Measurements from ENCODE around the gene SLC22A17.
A peak's percentile ranks its signal among the peaks of the same experiment; 100 is the strongest.

The SLC22A17 gene

DNA sequence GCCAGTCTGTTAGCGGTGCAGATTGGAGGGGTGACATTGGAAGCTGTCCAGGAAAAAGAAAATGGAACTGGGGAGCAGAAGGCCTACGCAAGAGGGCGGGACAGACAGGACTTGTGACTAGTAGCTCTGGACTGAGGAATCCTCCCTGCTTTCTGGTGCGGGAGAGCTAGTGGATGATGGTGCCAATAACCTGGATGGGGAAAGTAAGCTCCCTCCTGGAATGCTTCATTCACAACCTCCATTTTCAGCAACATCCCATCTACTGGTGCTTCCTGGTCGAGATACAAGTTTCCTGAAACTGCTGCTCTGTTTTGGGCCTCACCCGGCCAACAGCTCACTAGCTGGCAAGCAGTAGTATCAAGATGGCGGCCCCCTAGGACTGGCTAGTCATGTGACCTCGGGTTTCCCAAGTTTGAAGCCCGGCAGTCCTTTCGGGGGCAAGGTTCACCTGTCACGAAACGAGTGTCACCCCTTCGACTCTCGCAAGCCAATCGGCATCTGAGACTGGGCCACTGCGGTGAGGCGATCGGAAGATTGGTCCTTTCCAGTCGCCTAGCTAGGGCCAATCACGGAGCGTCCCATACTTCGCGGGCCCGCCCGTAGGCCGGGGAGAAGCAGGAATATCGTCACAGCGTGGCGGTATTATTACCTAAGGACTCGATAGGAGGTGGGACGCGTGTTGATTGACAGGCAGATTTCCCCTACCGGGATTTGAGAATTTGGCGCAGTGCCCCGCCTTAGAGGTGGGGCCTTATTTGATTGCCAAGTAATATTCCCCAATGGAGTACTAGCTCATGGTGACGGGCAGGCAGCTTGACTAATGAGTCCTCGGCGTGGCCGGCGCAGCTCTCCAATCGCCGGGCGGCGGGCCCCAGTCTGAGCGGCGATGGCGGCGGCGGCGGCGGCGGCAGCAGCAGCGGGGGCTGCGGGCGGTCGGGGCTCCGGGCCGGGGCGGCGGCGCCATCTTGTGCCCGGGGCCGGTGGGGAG, 31.8 kb downstream of the SLC22A17 start, which contains the start of gene PABPN1:
PABPN1 (plus strand) TSS at position 874 of the 988 bp plus-strand sequence; CDS start at position 887, 13 bp downstream.
- peak; percentile 100 for DNase-seq
- no peaks in the 10 kb centered on the region for H3K9me3 ChIP-seq (ENCODE audit: control insufficient read depth, low read length)
- peak within 1 kb of the TSS; percentile 95 for H2BK15ac ChIP-seq (ENCODE audit: low read depth, poor library complexity, severe bottlenecking)
- peak within 1 kb of the TSS; percentile 71 for H3K4me2 ChIP-seq (ENCODE audit: low read length, poor library complexity, severe bottlenecking)
- no peak within 1 kb of the TSS for H2BK12ac ChIP-seq (ENCODE audit: low read length in 2 of 2)
- peak within 1 kb of the TSS; percentile 89 for H4K91ac ChIP-seq (ENCODE audit: low read length)
- H3K4me3 ChIP-seq (ENCODE audit: insufficient read depth in 1 of 2, low read depth in 1 of 2, low read length in 2 of 2), result peak within 1 kb of the TSS; percentile 77 to 93
- peaks cover 16% of the 10 kb centered on the region for H3K4me1 ChIP-seq (ENCODE audit: control insufficient read depth, insufficient read depth, low read depth, low read length)
- H3K4ac ChIP-seq (ENCODE audit: low read depth in 1 of 2, low read length in 2 of 2), result peak within 1 kb of the TSS; percentile 75 to 95
- peak within 1 kb of the TSS; percentile 88 for H2BK120ac ChIP-seq (ENCODE audit: low read depth, low read length)
- H3K23ac ChIP-seq (ENCODE audit: low read length in 2 of 2), result peak within 1 kb of the TSS in 1 of 2 experiments; percentile 14
- H2BK5ac ChIP-seq (ENCODE audit: low read depth, low read length, poor library complexity, severe bottlenecking), result peak within 1 kb of the TSS; percentile 89
- H3K79me1 ChIP-seq (replicated peaks; ENCODE audit: low read length, poor library complexity, severe bottlenecking), result peaks cover 14% of the 10 kb centered on the region
- H3K9ac ChIP-seq (ENCODE audit: low read length), result peak within 1 kb of the TSS; percentile 97
- peak within 1 kb of the TSS; percentile 92 to 96 for H3K18ac ChIP-seq (ENCODE audit: low read depth in 1 of 2, low read length in 2 of 2)
- peak within 1 kb of the TSS; percentile 83 for H2AK5ac ChIP-seq (ENCODE audit: low read length, severe bottlenecking)
- WGBS, result 8% methylated on average over 54 of the region's 63 CpGs
- peak within 1 kb of the TSS; percentile 48 to 50 for H3K14ac ChIP-seq (ENCODE audit: low read length in 2 of 2)
- peak within 1 kb of the TSS; percentile 87 for H3K27ac ChIP-seq (ENCODE audit: low read length, poor library complexity, severe bottlenecking)
- no peaks in the 10 kb centered on the region for H3K27me3 ChIP-seq (ENCODE audit: control insufficient read depth in 1 of 2, insufficient read depth in 1 of 2, low read length in 2 of 2)
- H2AFZ ChIP-seq (ENCODE audit: low read depth, low read length), result peak within 1 kb of the TSS; percentile 73
- H3K36me3 ChIP-seq (ENCODE audit: control insufficient read depth in 1 of 2, insufficient read depth in 2 of 2, low read depth in 1 of 2, low read length in 2 of 2), result peaks cover 31 to 60% of the 10 kb centered on the region in 2 experiments
- peak within 1 kb of the TSS; percentile 97 for H4K8ac ChIP-seq (ENCODE audit: low read length)

DNA sequence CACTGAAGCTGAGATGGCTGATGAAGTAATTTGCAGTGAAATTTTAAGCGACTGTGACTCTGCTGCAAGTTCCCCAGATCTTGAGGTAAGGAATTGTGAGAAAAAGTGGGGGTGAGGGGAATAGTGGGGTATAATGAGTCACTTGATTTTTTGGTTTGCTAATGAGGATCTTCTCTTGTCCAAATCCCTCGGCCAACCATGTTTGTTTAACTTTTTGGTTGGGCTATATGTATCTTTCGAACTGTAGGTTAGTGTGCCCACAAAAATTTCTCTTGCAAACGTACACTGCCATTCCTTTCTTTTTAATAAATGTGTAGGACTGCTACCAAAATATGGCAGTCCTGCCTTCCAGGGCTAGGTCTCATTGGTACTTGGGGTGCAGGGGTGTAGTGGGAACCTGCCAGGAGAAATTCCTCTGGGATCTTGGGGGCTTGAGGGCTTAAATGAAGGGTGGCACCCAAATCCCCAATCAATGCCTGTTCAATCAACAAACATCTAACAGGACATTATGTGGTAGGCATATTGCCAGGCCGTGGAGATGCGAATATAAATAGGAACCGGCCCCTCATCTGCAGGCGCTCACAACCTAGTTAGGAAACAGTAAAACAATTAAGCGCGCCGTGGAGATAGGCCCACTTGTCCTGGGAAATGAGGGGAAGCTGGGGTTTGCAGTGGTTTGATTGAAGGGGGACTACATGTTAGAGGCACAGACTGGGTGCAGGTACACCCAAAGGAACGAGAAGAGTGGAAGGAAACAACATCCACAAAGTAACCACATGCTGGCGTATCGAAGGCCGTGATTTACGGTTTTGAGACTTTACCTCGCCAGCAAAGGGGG, 32.7 kb downstream of the SLC22A17 start:
- no peak overlapping the region for H3K14ac ChIP-seq (ENCODE audit: low read length in 2 of 2)
- H3K79me1 ChIP-seq (replicated peaks; ENCODE audit: low read length, poor library complexity, severe bottlenecking), result peaks cover 13% of the 10 kb centered on the region
- no peaks in the 10 kb centered on the region for H3K9me3 ChIP-seq (ENCODE audit: control insufficient read depth, low read length)
- H3K27me3 ChIP-seq (ENCODE audit: control insufficient read depth in 1 of 2, insufficient read depth in 1 of 2, low read length in 2 of 2), result no peaks in the 10 kb centered on the region
- H3K23ac ChIP-seq (ENCODE audit: low read length in 2 of 2), result peak overlapping the region in 1 of 2 experiments; percentile 3
- peak overlapping the region; percentile 79 for H3K9ac ChIP-seq (ENCODE audit: low read length)
- peak overlapping the region; percentile 27 to 86 for H3K4ac ChIP-seq (ENCODE audit: low read depth in 1 of 2, low read length in 2 of 2)
- peak overlapping the region; percentile 73 for H2AFZ ChIP-seq (ENCODE audit: low read depth, low read length)
- H3K36me3 ChIP-seq (ENCODE audit: control insufficient read depth in 1 of 2, insufficient read depth in 2 of 2, low read depth in 1 of 2, low read length in 2 of 2), result peaks cover 26 to 58% of the 10 kb centered on the region in 2 experiments
- peak overlapping the region in 1 of 2 experiments; percentile 60 for H3K4me3 ChIP-seq (ENCODE audit: insufficient read depth in 1 of 2, low read depth in 1 of 2, low read length in 2 of 2)
- 98% methylated on average over 17 of the region's 17 CpGs for WGBS
- no peak overlapping the region for H2BK12ac ChIP-seq (ENCODE audit: low read length in 2 of 2)
- peaks cover 16% of the 10 kb centered on the region for H3K4me1 ChIP-seq (ENCODE audit: control insufficient read depth, insufficient read depth, low read depth, low read length)
- H3K27ac ChIP-seq (ENCODE audit: low read length, poor library complexity, severe bottlenecking), result peak overlapping the region; percentile 87
- no peak overlapping the region for H3K4me2 ChIP-seq (ENCODE audit: low read length, poor library complexity, severe bottlenecking)
- H2AK5ac ChIP-seq (ENCODE audit: low read length, severe bottlenecking), result peak overlapping the region; percentile 83
- H2BK120ac ChIP-seq (ENCODE audit: low read depth, low read length), result no peak overlapping the region
- no peak for DNase-seq
- H3K18ac ChIP-seq (ENCODE audit: low read depth in 1 of 2, low read length in 2 of 2), result peak overlapping the region; percentile 68 to 82
- no peak overlapping the region for H2BK5ac ChIP-seq (ENCODE audit: low read depth, low read length, poor library complexity, severe bottlenecking)
- H2BK15ac ChIP-seq (ENCODE audit: low read depth, poor library complexity, severe bottlenecking), result no peak overlapping the region
- peak overlapping the region; percentile 97 for H4K8ac ChIP-seq (ENCODE audit: low read length)
- peak overlapping the region; percentile 89 for H4K91ac ChIP-seq (ENCODE audit: low read length)

DNA sequence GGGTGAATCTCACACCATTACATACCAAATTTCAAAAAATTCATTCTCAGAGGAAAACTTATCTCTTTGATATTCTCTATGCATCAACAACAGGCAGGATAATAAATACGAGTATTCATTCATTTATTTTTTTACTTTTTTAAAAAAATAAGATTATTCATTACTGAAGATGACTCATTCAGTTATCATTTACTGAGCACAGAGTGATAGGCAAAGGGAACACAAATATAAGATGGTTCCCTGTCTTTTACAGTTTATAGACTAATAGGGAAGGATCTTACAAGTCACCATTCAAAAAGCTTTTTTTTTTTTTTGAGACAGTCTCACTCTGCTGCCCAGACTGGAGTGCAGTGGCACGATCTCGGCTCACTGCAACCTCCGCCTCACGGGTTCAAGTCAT, 36.4 kb downstream of the SLC22A17 start:
- WGBS, result 97% methylated on average over 4 of the region's 5 CpGs
- Histone ChIP-seq H2AFZ (ENCODE audit: low read depth, low read length) (no peak overlapping the region), H4K8ac (ENCODE audit: low read length) (no peak overlapping the region), H2BK5ac (ENCODE audit: low read depth, low read length, poor library complexity, severe bottlenecking) (no peak overlapping the region), H3K36me3 (ENCODE audit: control insufficient read depth in 1 of 2, insufficient read depth in 2 of 2, low read depth in 1 of 2, low read length in 2 of 2) (peaks cover 25 to 56% of the 10 kb centered on the region in 2 experiments), H3K27me3 (ENCODE audit: control insufficient read depth in 1 of 2, insufficient read depth in 1 of 2, low read length in 2 of 2) (no peaks in the 10 kb centered on the region), H2BK120ac (ENCODE audit: low read depth, low read length) (no peak overlapping the region), H3K27ac (ENCODE audit: low read length, poor library complexity, severe bottlenecking) (no peak overlapping the region), H3K9ac (ENCODE audit: low read length) (no peak overlapping the region), H3K18ac (ENCODE audit: low read depth in 1 of 2, low read length in 2 of 2) (no peak overlapping the region), H3K4ac (ENCODE audit: low read depth in 1 of 2, low read length in 2 of 2) (no peak overlapping the region), H3K9me3 (ENCODE audit: control insufficient read depth, low read length) (no peaks in the 10 kb centered on the region), H3K4me1 (ENCODE audit: control insufficient read depth, insufficient read depth, low read depth, low read length) (peaks cover 8% of the 10 kb centered on the region), H2AK5ac (ENCODE audit: low read length, severe bottlenecking) (no peak overlapping the region), H2BK15ac (ENCODE audit: low read depth, poor library complexity, severe bottlenecking) (no peak overlapping the region), H4K91ac (ENCODE audit: low read length) (no peak overlapping the region), H3K4me3 (ENCODE audit: insufficient read depth in 1 of 2, low read depth in 1 of 2, low read length in 2 of 2) (no peak overlapping the region), H2BK12ac (ENCODE audit: low read length in 2 of 2) (no peak overlapping the region), H3K4me2 (ENCODE audit: low read length, poor library complexity, severe bottlenecking) (no peak overlapping the region), H3K79me1 (replicated peaks; ENCODE audit: low read length, poor library complexity, severe bottlenecking) (peaks cover 10% of the 10 kb centered on the region), H3K14ac (ENCODE audit: low read length in 2 of 2) (no peak overlapping the region), H3K23ac (ENCODE audit: low read length in 2 of 2) (no peak overlapping the region)
- DNase-seq, result no peak

Measured in mesenchymal stem cell (in vitro differentiated cells and primary cell).